H1 (cell line): Measurements from ENCODE around the gene MYOCOS. TPM values are rescaled to one million over a fixed set of nuclear protein-coding genes. Genes with fewer than 3 reads are reported as not detected.

ENCODE experiments used
- CTCF ChIA-PET: fragments of 300-600 bp; sonication (Branson Sonifier 250); formaldehyde crosslinking; loops from one replicate; lab custom pipeline; 2021; ENCODE audit not compliant: partially characterized antibody; lab: Charles Lee
- POLR2A ChIA-PET: fragments of 300-600 bp; sonication (Branson Sonifier 250); formaldehyde crosslinking; loops from one replicate; lab custom pipeline; 2021; ENCODE audit warnings: inconsistent platforms; ENCODE audit not compliant: partially characterized antibody; lab: Charles Lee
- DNase-seq, 2 experiments: peaks; one replicate each; pipeline versions ENCODE4 v3.0.0 to v3.0.0-alpha.2; 2010 to 2022; ENCODE audit warnings: low spot score in 2 of 2, low read depth in 1 of 2, mixed read lengths in 1 of 2
- FAIRE-seq: peaks from 2 replicates; lab custom pipeline; 2011; peaks lifted over from hg19 to GRCh38; lab: Jason Lieb, UNC
- H2AFZ ChIP-seq: 2 replicates; pipeline ENCODE4 v1.8.1; 2012; ENCODE audit warnings: low read length, inconsistent platforms
- H2AK5ac ChIP-seq: 2 replicates; pipeline ENCODE4 v1.6.1; 2013; ENCODE audit warnings: low read depth, low read length
- H2BK120ac ChIP-seq: replicated peaks from 2 replicates; pipeline ENCODE3; 2013; ENCODE audit warnings: low read depth, low read length, inconsistent platforms
- H2BK12ac ChIP-seq: 2 replicates; pipeline ENCODE4 v1.6.1; 2013; ENCODE audit warnings: low read depth, low read length
- H2BK15ac ChIP-seq: 2 replicates; pipeline ENCODE4 v1.6.1; 2013; ENCODE audit warnings: low read length
- H2BK20ac ChIP-seq: 2 replicates; pipeline ENCODE4 v1.6.1; 2013; ENCODE audit warnings: low read length
- H2BK5ac ChIP-seq: 2 replicates; pipeline ENCODE4 v1.6.1; 2013; ENCODE audit warnings: low read depth, low read length
- H3K14ac ChIP-seq: 2 replicates; pipeline ENCODE4 v1.6.1; 2013; ENCODE audit warnings: inconsistent platforms; ENCODE audit not compliant: insufficient read length
- H3K18ac ChIP-seq: 2 replicates; pipeline ENCODE4 v1.6.1; 2013; ENCODE audit warnings: low read length; ENCODE audit errors: extremely low read depth
- H3K23ac ChIP-seq: 2 replicates; pipeline ENCODE4 v1.6.1; 2013; ENCODE audit warnings: inconsistent platforms; ENCODE audit not compliant: insufficient read length
- H3K23me2 ChIP-seq: 2 replicates; pipeline ENCODE4 v1.6.1; 2013; ENCODE audit warnings: low read depth, low read length
- H3K27ac ChIP-seq: 2 replicates; pipeline ENCODE4 v1.6.1; 2011; ENCODE audit warnings: low read depth, low read length, inconsistent platforms
- H3K27me3 ChIP-seq, 4 experiments: replicated peaks in 1 of 4; 1 replicate in 1 of 4; 2 replicates in 3 of 4; pipeline versions ENCODE4 v1.6.1 to v1.8.1; 2011 to 2013; ENCODE audit warnings: low read length in 3 of 4, mild to moderate bottlenecking in 3 of 4, inconsistent platforms in 2 of 4, mixed read lengths in 2 of 4, moderate library complexity in 1 of 4; ENCODE audit not compliant: control insufficient read depth in 3 of 4, insufficient read depth in 3 of 4; ENCODE audit errors: extremely low read depth in 1 of 4
- H3K36me3 ChIP-seq, 4 experiments: 2 replicates each; pipeline versions ENCODE4 v1.6.1 to v1.8.1; 2011 to 2013; ENCODE audit warnings: mild to moderate bottlenecking in 4 of 4, low read length in 3 of 4, moderate library complexity in 2 of 4, control low read depth in 1 of 4, inconsistent platforms in 1 of 4; ENCODE audit not compliant: insufficient read depth in 4 of 4, control insufficient read depth in 2 of 4
- H3K4ac ChIP-seq: replicated peaks from 2 replicates; pipeline ENCODE3; 2013; ENCODE audit warnings: low read length, low read depth, mixed read lengths, inconsistent platforms; ENCODE audit not compliant: insufficient read length
- H3K4me1 ChIP-seq, 4 experiments: replicated peaks in 1 of 4; 1 replicate in 1 of 4; 2 replicates in 3 of 4; pipeline versions ENCODE4 v1.6.1 to v1.8.1; 2011 to 2013; ENCODE audit warnings: low read length in 3 of 4, inconsistent platforms in 2 of 4, mixed read lengths in 1 of 4; ENCODE audit not compliant: insufficient read depth in 4 of 4, control insufficient read depth in 3 of 4
- H3K4me2 ChIP-seq, 2 experiments: 2 replicates each; pipeline versions ENCODE4 v1.6.1 to v1.8.1; 2011 to 2013; ENCODE audit warnings: low read depth in 2 of 2, low read length in 2 of 2, control low read depth in 1 of 2, inconsistent platforms in 1 of 2, mild to moderate bottlenecking in 1 of 2; ENCODE audit not compliant: insufficient read depth in 1 of 2
- H3K4me3 ChIP-seq, 4 experiments: fragments of 200-600, 300-600 bp in 1 of 4; sonication (generic), shearing (Covaris generic), sonication (Bioruptor Twin) in 1 of 4; 2 replicates each; pipeline versions ENCODE4 v1.5.1 to v1.8.1; 2011 to 2016; ENCODE audit warnings: low read length in 4 of 4, low read depth in 3 of 4, control low read depth in 2 of 4, inconsistent platforms in 2 of 4, mild to moderate bottlenecking in 2 of 4, mixed read lengths in 1 of 4, moderate library complexity in 1 of 4; ENCODE audit not compliant: insufficient read depth in 2 of 4; ENCODE audit errors: extremely low read depth in 1 of 4
- H3K56ac ChIP-seq: replicated peaks from 2 replicates; pipeline ENCODE3; 2013; ENCODE audit warnings: low read depth, mild to moderate bottlenecking, mixed read lengths, low read length, inconsistent platforms; ENCODE audit not compliant: insufficient read length
- H3K79me1 ChIP-seq: 2 replicates; pipeline ENCODE4 v1.6.1; 2013; ENCODE audit warnings: low read depth, low read length, control low read depth
- H3K79me2 ChIP-seq, 2 experiments: 2 replicates each; pipeline versions ENCODE4 v1.6.1 to v1.8.1; 2012 to 2013; ENCODE audit warnings: low read length in 2 of 2, mild to moderate bottlenecking in 2 of 2, inconsistent platforms in 1 of 2; ENCODE audit not compliant: insufficient read depth in 2 of 2, control insufficient read depth in 1 of 2
- H3K9ac ChIP-seq, 4 experiments: replicated peaks in 1 of 4; 1 replicate in 1 of 4; 2 replicates in 3 of 4; pipeline versions ENCODE4 v1.6.1 to v1.8.1; 2011 to 2013; ENCODE audit warnings: low read depth in 3 of 4, low read length in 3 of 4, control low read depth in 2 of 4, mild to moderate bottlenecking in 2 of 4, moderate library complexity in 2 of 4, inconsistent platforms in 1 of 4; ENCODE audit errors: extremely low read depth in 1 of 4
- H3K9me3 ChIP-seq, 2 experiments: 2 replicates each; pipeline versions ENCODE4 v1.6.1 to v1.8.1; 2012 to 2013; ENCODE audit warnings: mild to moderate bottlenecking in 2 of 2, moderate library complexity in 2 of 2, control low read depth in 1 of 2, inconsistent platforms in 1 of 2, low read depth in 1 of 2, low read length in 1 of 2, mixed read lengths in 1 of 2; ENCODE audit not compliant: insufficient read depth in 2 of 2
- H4K20me1 ChIP-seq, 2 experiments: replicated peaks in 1 of 2; 2 replicates each; pipeline versions ENCODE3 to v1.8.1; 2011 to 2013; ENCODE audit warnings: inconsistent platforms in 2 of 2, low read length in 2 of 2, mild to moderate bottlenecking in 1 of 2; ENCODE audit not compliant: insufficient read depth in 2 of 2, control insufficient read depth in 1 of 2
- H4K5ac ChIP-seq: 2 replicates; pipeline ENCODE4 v1.6.1; 2013; ENCODE audit warnings: low read length, low read depth, mixed read lengths, inconsistent platforms; ENCODE audit not compliant: insufficient read length
- H4K8ac ChIP-seq: 2 replicates; pipeline ENCODE4 v1.8.0; 2013; ENCODE audit warnings: mild to moderate bottlenecking, moderate library complexity, low read length, inconsistent platforms; ENCODE audit not compliant: insufficient read depth; ENCODE audit errors: extremely low read depth
- H4K91ac ChIP-seq: replicated peaks from 2 replicates; pipeline ENCODE3; 2013; ENCODE audit warnings: low read length, mixed read lengths, inconsistent platforms; ENCODE audit not compliant: insufficient read length
- CHD1 ChIP-seq: IDR thresholded peaks from 2 replicates; pipeline ENCODE4 v1.6.1; 2012; ENCODE audit warnings: low read depth, low read length, improper control_type of control experiment
- EP300 ChIP-seq, 2 experiments: IDR thresholded peaks; 1 replicate in 1 of 2; 2 replicates in 1 of 2; pipeline ENCODE4 v1.6.1; 2011 to 2012; ENCODE audit warnings: low read depth in 2 of 2, low read length in 2 of 2, mild to moderate bottlenecking in 2 of 2, borderline replicate concordance in 1 of 2, inconsistent platforms in 1 of 2, moderate library complexity in 1 of 2
- KDM1A ChIP-seq: fragments of 200-600, 300-600 bp; sonication (generic); IDR thresholded peaks from 2 replicates; pipeline ENCODE4 v1.7.1; 2016; ENCODE audit warnings: mild to moderate bottlenecking, low read length, borderline replicate concordance
- NRF1 ChIP-seq: IDR thresholded peaks from 2 replicates; pipeline ENCODE4 v1.6.1; 2011; ENCODE audit warnings: mild to moderate bottlenecking, low read depth, low read length, improper control_type of control experiment
- TBP ChIP-seq: IDR thresholded peaks from 2 replicates; pipeline ENCODE4 v1.6.1; 2011; ENCODE audit warnings: low read depth, low read length, improper control_type of control experiment
- TCF12 ChIP-seq: IDR thresholded peaks from 2 replicates; pipeline ENCODE4 v1.6.1; 2011; ENCODE audit warnings: low read depth, mild to moderate bottlenecking, low read length
- WGBS, 2 experiments: shearing (Covaris generic) in 1 of 2; methylation state at CpG; one replicate each; pipeline versions ENCODE4 v1.1.6 to v1.1.7; 2013 to 2015; ENCODE audit warnings: low lambda C conversion rate in 2 of 2, mixed read lengths in 2 of 2, inconsistent platforms in 1 of 2, low coverage in 1 of 2, missing lambda C conversion rate in 1 of 2; ENCODE audit not compliant: insufficient replicate concordance in 2 of 2, insufficient coverage in 1 of 2, insufficient read length in 1 of 2; ENCODE audit errors: extremely low coverage in 1 of 2, missing lambda C conversion rate in 1 of 2; 5-methylcytosine and 5-hydroxymethylcytosine counted together
- polyA plus RNA-seq, 7 experiments: library from polyadenylated mRNA; depleted of rRNA in 3 of 7; stranded (reverse) in 5 of 7; unstranded in 2 of 7; fragments of >200 nt in 5 of 7; fragments of 200-250 nt in 2 of 7; gene quantifications; 1 replicate in 5 of 7; 2 replicates in 1 of 7; 4 replicates in 1 of 7; pipeline versions ENCODE4 v1.2.1 to v1.2.3, GENCODE V29; 2011 to 2013; ENCODE audit warnings: missing spikeins in 2 of 7, mixed read lengths in 2 of 7
- total RNA-seq: library from RNA; stranded (reverse); fragmentation: NEBNext Ultra II Directional; extraction: Animal tissue kit (Norgen Biotek cat#: 25700); gene quantifications from 2 replicates; pipeline ENCODE4 v1.2.1, GENCODE V29; 2021

Gene MYOCOS
- total and polyA plus RNA-seq, 2 of the 8 experiments (the other 6 are each of a cell fraction or from before 2014, with no cell fraction given): not detected

DNA sequence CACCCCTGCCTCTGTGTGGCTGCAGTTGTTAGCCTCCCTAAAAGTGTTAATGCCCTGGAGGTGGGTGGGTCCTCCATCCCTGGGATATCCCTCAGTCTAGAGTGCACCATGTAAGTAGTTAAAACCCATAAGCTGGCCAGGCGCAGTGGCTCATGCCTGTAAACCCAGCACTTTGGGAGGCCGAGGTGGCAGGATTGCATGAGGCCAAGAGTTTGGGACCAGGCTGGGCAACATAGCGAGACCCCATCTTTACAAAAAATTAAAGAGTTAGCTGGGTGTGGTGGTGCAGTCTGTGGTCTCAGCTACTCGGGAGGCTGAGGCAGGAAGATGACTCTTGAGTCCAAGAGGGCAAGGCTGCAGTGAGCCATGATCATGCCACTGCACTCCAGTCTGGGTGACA lies 20.2 kb downstream of the MYOCOS start:
- no peak for FAIRE-seq
- Histone ChIP-seq H3K56ac (no peak overlapping the region), H3K27ac (no peak overlapping the region), H2BK12ac (peak overlapping the region; percentile 52; the same call in 1 of the 2 replicates), H2AFZ (no peak overlapping the region), H3K9me3 (no peaks in the 10 kb centered on the region), H3K18ac (peak overlapping the region; percentile 49; the same call in 1 of the 2 replicates), H2BK15ac (no peak overlapping the region), H3K4me1 (peaks cover 2 to 15% (median 7%) of the 10 kb centered on the region in 4 experiments), H3K23ac (no peak overlapping the region), H3K4me3 (no peak overlapping the region), H2AK5ac (peak overlapping the region; percentile 77; the same call in 1 of the 2 replicates), H3K14ac (no peak overlapping the region), H3K4ac (no peak overlapping the region), H4K20me1 (no peaks in the 10 kb centered on the region), H3K79me1 (no peaks in the 10 kb centered on the region), H4K5ac (no peak overlapping the region), H3K4me2 (peak overlapping the region in 1 of 2 experiments; percentile 21; a peak in 2 of 4 replicates), H3K9ac (no peak overlapping the region), H2BK120ac (peak overlapping the region; percentile 27), H3K23me2 (no peaks in the 10 kb centered on the region), H3K36me3 (no peaks in the 10 kb centered on the region; a peak in 1 of 8 replicates), H4K8ac (no peak overlapping the region), H3K79me2 (no peaks in the 10 kb centered on the region), H4K91ac (peak overlapping the region; percentile 78), H3K27me3 (no peaks in the 10 kb centered on the region), H2BK5ac (peak overlapping the region; percentile 21; the same call in 1 of the 2 replicates), H2BK20ac (no peak overlapping the region)
- DNase-seq: no peak
- CTCF ChIA-PET: interaction anchor here (0.7 to 10.1 kb wide), 15 partner anchors 10 to 628 kb away, joined by 3 to 143 read pairs (median 4); partner anchors contain the start of genes MYOC and VAMP4
- TF ChIP-seq CHD1 (no peak), TBP (no peak), EP300 (IDR thresholded peaks at IDR 0.05; ENCODE audit: borderline replicate concordance in 1 of 2, low read depth in 2 of 2, low read length in 2 of 2) (no peak), TCF12 (no peak), KDM1A (peak; percentile 61; the same call in 1 of the 2 replicates), NRF1 (no peak)
- 85% methylated on average over 4 of the region's 4 CpGs; no CpG with 5 or more reads in 1 of the 2 experiments for WGBS, 2 experiments
- POLR2A ChIA-PET: interaction anchor here (0.8 to 1.5 kb wide), 4 partner anchors 13 to 157 kb away, joined by 3 to 4 read pairs (median 3); partner anchors contain the start of gene PRRC2C
